HCT116 (cell line): Measurements from ENCODE around the gene ICA1.

Source experiments
- EZH2phosphoT487 ChIP-seq: fragments of 200-600 bp; IDR thresholded peaks from 2 replicates; pipeline ENCODE4 v1.6.1; 2018; ENCODE audit warnings: antibody characterized with exemption, borderline replicate concordance
- FOSL1 ChIP-seq: IDR thresholded peaks from 2 replicates; pipeline ENCODE4 v1.6.1; 2012; ENCODE audit warnings: low read depth
- JUND ChIP-seq: IDR thresholded peaks from 2 replicates; pipeline ENCODE4 v1.6.1; 2012
- POLR2A ChIP-seq: IDR thresholded peaks from 2 replicates; pipeline ENCODE4 v1.7.0; 2011; ENCODE audit warnings: borderline replicate concordance; ENCODE audit not compliant: insufficient read depth, insufficient read length; ENCODE audit errors: extremely low read depth
- POLR2AphosphoS5 ChIP-seq: IDR thresholded peaks from 2 replicates; pipeline ENCODE4 v1.6.1; 2011; ENCODE audit warnings: mild to moderate bottlenecking, low read depth, low read length, moderate library complexity
- ZNF274 ChIP-seq: fragments of 200-500 bp; sonication (Bioruptor generic); IDR thresholded peaks from 2 replicates; pipeline ENCODE4 v1.6.1; 2014; ENCODE audit warnings: mild to moderate bottlenecking, low read depth, low read length, inconsistent platforms
- TF ChIP-seq, protein P1 (sequence below): IDR thresholded peaks from 2 replicates; pipeline ENCODE4 v1.6.1; 2012
- TF ChIP-seq, protein P2 (sequence below), 3 experiments: fragments of 200-600 bp in 1 of 3; sonication (generic) in 1 of 3; IDR thresholded peaks in 2 of 3; conservative IDR thresholded peaks in 1 of 3; 2 replicates each; pipeline ENCODE4 v1.5.1; 2012 to 2017; ENCODE audit warnings: low read depth in 2 of 3, low read length in 2 of 3, antibody characterized with exemption in 1 of 3, borderline replicate concordance in 1 of 3, control low read depth in 1 of 3, mild to moderate bottlenecking in 1 of 3, mixed read lengths in 1 of 3, mixed run types in 1 of 3, moderate library complexity in 1 of 3; ENCODE audit not compliant: insufficient read depth in 1 of 3

DNA sequence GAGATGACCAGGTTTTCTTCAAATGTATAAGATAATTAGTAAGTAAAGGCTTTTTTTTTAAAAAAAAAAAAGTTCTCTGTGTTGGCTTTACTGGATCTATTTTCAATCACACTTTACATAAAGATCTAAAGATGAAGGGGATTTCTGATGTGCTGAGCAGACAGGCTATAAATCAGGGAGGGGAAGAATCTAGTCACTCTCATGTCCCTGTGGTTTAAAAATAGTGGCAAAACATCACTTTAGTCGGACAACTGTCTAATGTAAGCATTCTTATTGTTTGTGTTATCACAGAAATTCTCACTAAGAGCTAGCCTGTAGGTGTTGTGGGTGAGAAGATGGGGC lies 132.7 kb downstream of the ICA1 start:
- TF ChIP-seq ZNF274 (no peak), POLR2A (no peak), FOSL1 (no peak), JUND (no peak), POLR2AphosphoS5 (no peak), EZH2phosphoT487 (no peak)
- TF ChIP-seq, protein P1, sequence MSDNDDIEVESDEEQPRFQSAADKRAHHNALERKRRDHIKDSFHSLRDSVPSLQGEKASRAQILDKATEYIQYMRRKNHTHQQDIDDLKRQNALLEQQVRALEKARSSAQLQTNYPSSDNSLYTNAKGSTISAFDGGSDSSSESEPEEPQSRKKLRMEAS = no peak
- TF ChIP-seq, protein P2, sequence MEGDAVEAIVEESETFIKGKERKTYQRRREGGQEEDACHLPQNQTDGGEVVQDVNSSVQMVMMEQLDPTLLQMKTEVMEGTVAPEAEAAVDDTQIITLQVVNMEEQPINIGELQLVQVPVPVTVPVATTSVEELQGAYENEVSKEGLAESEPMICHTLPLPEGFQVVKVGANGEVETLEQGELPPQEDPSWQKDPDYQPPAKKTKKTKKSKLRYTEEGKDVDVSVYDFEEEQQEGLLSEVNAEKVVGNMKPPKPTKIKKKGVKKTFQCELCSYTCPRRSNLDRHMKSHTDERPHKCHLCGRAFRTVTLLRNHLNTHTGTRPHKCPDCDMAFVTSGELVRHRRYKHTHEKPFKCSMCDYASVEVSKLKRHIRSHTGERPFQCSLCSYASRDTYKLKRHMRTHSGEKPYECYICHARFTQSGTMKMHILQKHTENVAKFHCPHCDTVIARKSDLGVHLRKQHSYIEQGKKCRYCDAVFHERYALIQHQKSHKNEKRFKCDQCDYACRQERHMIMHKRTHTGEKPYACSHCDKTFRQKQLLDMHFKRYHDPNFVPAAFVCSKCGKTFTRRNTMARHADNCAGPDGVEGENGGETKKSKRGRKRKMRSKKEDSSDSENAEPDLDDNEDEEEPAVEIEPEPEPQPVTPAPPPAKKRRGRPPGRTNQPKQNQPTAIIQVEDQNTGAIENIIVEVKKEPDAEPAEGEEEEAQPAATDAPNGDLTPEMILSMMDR (IDR thresholded peaks at IDR 0.05 in 2 of 3, conservative IDR thresholded peaks at IDR 0.05 in 1 of 3; ENCODE audit: borderline replicate concordance in 1 of 3, insufficient read depth in 1 of 3, low read depth in 2 of 3, low read length in 2 of 3) = no peak
